ENCODE measurements around the gene IGSF10.

DNA sequence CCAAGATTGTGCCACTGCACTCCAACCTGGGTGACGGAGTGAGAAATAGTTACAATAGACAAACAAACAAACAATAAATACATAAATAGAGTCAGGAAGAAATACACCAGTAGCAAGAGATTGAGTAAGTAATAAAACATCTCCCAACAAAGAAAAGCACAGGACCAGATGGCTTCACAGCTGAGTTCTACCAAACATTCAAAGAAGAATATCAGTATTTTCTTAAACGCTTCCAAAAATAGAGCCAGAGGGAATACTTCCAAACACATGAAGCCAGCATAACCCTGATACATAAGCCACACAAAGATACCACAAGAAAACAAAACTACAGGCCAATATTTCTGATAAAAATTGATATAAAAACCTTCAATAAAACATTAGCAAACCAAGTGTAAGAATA is 30.7 kb upstream of the IGSF10 start:
- TF ChIP-seq, protein P1, sequence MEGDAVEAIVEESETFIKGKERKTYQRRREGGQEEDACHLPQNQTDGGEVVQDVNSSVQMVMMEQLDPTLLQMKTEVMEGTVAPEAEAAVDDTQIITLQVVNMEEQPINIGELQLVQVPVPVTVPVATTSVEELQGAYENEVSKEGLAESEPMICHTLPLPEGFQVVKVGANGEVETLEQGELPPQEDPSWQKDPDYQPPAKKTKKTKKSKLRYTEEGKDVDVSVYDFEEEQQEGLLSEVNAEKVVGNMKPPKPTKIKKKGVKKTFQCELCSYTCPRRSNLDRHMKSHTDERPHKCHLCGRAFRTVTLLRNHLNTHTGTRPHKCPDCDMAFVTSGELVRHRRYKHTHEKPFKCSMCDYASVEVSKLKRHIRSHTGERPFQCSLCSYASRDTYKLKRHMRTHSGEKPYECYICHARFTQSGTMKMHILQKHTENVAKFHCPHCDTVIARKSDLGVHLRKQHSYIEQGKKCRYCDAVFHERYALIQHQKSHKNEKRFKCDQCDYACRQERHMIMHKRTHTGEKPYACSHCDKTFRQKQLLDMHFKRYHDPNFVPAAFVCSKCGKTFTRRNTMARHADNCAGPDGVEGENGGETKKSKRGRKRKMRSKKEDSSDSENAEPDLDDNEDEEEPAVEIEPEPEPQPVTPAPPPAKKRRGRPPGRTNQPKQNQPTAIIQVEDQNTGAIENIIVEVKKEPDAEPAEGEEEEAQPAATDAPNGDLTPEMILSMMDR (IDR thresholded peaks at IDR 0.05), result no peak
- TF ChIP-seq EZH2 (IDR thresholded peaks at IDR 0.05; ENCODE audit: borderline replicate concordance, insufficient read depth, low read depth, low read length, poor library complexity, severe bottlenecking), result no peak

Data from B cell (primary cell).